ENCODE measurements around the gene TEX13C.
"Not testable (repeated sequence)": the region's sequence is repeated elsewhere in the genome, so short reads cannot be mapped to it uniquely, and the experiment has no call there.

Gene TEX13C

DNA sequence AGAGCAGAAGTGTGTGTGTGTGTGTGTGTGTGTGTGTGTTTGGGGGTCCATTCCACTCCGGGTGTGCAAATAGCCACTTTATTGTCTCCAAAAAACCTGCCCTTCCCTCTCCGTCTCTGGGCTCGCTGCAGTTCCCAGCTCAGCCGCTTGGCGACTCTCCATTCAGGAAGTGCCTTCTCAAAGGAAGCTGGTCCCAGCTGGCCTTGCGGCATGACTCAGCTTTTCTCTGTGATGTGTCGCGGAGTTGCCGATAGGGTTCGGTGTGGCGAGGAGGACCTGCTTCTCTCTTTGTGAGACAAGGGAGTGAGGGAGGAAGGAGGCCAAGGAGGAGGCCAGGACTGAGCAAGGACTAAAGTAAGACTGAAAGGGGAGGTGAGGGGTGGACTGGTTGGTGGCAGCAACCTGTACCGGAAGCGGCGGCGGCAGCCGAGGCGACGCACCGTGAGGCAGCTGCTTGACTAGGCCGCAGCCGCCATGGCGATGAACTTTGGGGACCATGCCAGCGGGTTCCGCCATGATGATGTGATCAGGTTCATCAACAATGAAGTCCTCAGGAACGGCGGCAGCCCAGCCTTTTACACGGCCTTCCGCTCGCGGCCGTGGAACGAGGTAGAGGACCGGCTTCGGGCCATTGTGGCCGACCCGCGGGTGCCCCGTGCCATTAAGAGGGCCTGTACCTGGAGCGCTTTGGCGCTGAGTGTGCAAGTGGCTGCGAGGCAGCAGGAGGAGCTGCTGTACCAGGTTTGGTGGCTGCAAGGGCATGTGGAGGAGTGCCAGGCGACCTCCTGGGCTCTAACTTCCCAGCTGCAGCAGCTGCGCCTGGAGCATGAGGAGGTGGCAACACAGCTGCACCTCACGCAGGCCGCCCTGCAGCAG is at the start of gene TEX13C:
TEX13C (plus strand) TSS at position 226 of the 876 bp plus-strand sequence; CDS start at position 475, 249 bp downstream.
- no peak for DNase-seq

DNA sequence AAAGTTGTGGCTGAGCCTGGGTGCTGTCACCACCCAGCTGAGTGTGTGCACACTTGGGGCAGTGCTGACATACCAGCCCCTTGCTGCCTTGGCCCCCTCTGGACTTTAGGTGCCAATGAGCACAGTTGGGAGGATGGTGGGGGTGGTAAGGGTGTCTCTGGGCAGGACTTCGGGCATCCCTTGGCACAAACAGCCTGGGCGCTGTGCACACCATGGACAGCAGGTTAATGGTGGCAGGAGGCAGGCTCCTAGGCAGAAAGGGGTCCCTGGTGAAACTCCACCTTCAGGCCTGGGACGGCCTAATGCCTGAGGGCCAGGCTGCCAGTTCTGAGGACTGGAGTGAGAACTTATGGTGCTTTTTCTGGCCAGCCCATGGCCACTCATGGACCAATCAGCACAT is 32.4 kb upstream of the TEX13C start:
- DNase-seq, result no peak

DNA sequence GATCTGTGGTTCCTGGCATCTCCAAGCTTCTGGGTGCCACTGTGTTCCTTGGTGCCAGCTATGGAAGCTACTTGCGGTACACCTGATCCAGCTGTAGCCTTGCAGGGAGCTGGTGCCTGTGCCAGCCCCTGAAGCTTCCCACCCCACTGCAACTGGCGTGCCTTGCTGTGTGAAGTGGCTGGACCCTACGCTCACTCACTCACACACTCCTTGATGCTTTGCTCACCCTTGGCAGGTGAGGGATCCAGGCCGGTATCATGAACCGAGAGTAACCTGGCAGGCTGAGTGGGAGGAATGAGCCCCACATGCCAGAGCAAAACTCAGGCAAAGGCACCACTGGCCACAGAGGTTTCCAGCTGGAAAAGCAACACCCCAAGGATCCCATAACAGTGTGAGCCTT is 31.3 kb upstream of the TEX13C start:
- no peak for DNase-seq

DNA sequence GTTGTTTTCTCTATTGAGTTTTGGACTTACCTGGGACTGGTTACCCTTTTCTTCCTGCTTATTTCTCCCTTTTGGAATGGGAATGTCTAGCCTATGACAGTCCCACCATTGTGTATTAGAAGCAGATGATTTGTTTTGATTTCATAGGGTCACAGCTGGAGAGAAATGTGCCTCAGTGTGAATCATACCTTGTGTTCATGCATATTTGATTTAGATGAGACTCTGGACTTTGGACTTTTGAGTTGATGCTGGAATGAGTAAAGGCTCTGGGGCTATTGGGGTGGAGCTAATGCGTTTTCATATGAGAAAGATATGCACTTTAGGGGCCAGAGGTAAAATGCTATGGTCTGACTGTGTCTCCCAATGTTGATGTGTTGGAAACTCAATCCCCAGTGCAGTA is 30.5 kb upstream of the TEX13C start:
- DNase-seq, result no peak

DNA sequence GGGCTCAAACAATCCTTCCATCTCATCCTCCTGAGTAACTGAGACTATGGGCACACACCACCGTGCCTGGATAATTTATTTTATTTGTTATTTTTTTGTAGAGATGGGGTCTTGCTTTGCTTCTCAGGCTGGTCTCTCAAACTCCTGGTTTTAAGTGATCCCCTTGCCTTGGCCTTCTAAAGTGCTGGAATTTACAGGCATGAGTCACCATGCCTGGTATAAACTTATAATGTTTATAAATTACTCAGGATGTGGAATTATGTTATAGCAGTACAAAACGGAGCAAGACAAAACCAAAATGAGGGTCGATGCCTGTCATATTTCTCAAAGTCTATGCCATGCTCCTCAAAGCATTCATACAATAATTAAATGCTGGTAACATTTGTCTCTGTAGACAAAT is 29.8 kb upstream of the TEX13C start:
- no peak for DNase-seq

DNA sequence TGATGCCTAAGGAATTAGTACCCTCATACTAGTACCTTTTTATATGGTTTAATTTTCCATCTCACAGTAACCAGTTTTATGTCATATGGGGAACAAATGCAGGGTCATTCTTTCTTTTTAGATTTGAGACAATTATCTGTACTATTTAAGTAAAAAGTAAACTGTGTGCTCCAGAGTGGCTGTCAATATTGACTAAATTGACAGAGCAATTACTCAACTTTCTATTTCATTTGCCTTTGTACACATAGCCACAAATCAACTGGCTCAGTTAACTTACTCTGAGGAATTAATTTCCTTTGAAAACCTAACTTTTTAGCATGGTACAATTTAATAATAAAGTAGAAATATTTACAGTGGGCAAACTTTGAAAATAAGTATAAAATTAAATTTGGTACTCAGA is 28.5 kb upstream of the TEX13C start:
- DNase-seq, result no peak

DNA sequence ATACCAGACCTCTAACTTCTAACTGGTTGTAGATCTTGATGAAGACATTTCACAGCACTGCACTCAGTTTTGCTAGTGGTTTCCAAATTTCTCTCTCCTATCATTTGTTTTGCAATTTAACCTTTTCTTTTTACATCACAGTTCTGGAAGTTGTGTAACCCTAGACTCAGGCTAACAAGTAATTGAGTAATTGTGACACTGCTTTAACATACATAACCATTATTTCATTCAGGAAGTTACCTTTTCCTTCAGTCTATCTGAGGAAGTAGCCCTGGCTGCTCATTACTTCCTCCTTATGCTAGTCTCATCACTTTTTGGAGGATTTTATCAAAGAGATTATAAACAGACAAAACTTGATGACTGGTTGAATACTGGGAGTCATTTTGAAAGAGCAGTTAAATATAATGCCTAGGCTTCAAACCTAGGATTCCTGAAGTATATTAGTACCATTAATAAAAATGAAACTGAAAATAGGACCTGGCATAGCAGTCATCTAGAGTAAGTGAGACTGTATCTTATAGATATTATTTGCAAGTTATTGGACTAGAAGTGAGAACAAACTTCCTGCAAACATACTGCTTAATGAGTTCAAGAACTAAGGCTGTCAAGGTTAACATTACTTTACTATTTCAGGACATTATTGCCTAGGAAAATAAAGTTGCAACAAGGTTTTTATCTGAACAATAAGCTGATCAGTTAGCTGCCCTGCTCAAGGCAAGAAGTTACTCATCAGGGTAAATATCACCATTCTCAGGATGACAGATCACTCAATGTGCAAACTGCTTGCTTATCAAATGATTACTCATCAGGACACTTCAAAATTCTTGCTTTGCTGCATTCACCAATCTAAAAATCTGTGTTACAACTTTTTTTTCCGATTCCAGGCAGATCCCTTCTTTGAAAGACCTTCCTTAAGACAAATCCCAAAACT is 25.6 kb upstream of the TEX13C start:
- no peak for DNase-seq

DNA sequence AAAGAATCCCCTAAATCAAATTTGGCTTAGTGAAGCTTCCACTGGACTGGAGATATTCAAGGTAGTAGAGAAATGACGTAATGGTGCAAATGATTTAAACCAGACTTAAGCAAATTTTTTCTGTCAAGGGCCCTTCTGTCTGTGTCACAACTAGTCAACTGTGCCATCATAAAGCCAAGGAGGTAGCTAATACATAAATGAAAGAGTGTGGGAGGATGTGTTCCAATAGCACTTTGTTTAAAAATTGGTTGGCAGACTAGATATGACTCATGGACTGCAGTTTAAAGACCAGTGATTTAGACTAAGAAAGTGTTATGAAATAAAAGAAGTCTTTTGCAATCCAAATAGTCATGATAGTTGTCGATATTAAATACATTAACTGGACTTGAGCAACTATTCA is 24.3 kb upstream of the TEX13C start:
- no peak for DNase-seq

- DNase-seq, result no peak
Measured at GRCh38 chrX:125298871-125299270, 20.8 kb upstream of the TEX13C start.

- no peak for DNase-seq
Measured at GRCh38 chrX:125306335-125306866, 13.3 kb upstream of the TEX13C start.

DNA sequence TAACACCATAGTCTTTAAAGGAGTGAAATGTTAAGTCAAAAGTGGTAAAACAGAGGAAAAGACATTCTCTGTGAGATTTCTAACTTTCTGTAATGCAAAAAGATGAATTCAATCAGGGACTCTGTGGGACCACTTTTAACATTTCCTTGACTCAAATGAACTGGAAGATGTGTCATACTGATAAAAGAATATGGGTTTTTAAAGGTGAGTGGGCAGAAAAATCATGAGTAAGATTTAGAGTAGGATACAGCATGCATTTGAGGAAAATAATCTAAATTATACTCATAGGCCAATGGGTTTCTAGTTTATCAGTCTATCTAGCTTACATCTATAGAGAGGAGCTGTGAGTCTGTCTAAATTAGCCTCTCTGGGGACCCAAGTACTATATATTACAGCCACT is 11.0 kb upstream of the TEX13C start:
- no peak for DNase-seq

DNA sequence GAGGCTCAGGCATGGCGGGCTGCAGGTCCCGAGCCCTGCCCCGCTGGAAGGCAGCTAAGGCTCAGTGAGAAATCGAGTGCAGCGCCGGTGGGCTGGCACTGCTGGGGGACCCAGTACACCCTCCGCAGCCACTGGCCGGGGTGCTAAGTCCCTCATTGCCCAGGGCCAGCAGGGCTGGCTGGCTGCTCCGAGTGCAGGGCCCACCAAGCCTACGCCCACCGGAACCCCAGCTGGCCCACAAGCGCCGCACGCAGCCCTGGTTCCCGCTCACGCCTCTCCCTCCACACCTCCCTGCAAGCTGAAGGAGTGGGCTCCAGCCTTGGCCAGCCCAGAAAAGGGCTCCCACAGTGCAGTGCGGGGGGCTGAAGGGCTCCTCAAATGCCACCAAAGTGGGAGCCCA is 505 bp upstream of the TEX13C start:
- not testable (repeated sequence) for DNase-seq

DNA sequence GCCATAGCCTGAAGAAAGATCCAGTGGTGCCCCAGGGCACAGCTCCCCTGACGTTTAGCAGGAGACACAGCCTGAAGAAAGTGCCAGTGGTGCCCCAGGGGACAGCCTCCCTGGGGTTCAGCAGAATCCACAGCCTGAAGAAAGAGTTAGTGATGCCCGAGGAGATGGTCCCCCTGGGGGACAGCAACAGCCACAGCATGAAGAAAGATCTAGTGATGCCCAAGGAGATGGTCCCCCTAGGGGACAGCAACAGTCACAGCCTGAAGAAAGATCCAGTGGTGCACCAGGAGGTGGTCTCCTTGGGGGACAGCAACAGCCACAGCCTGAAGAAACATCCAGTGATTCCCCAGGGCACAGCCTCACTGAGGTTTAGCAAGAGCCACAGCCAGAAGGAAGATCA is 2.8 kb downstream of the TEX13C start:
- DNase-seq, result no peak

- no peak for DNase-seq
Measured at GRCh38 chrX:125326599-125326998, 6.9 kb downstream of the TEX13C start.

DNA sequence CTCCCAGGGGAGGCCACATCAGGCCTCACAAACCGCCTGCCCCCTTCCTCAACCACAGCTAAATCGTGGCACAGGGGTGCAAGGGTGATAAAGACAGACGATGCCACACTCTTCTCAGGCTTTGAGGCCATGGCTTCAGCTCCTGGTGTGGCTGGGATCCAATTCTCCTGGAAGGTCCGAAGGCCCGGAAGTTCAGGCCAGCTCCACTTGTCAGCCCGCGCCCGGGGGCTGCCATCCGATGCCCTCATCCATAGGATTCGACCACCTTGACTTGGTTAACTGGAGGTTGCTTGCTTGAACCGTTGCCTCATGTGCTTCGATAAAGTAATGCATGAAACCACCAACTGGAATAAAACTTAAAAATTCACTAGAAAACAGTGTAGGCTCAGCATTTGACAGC is 8.2 kb downstream of the TEX13C start:
- no peak for DNase-seq

DNA sequence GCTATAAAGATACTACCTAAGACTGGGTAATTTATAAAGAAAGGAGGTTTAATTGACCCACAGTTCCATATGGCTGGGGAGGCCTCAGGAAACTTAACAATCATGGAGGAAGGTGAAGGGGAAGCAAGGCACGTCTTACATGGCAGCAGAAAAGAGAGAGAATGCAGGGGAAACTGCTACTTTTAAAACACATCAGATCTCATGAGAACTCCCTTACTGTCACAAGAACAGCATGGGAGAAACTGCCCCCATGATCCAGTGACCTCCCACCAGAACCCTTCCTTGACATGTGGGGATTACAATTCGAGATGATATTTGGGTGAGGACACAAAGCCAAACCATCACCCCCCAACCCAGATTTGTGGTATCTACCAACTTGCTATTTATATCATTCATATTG is 13.9 kb downstream of the TEX13C start:
- no peak for DNase-seq

- no peak for DNase-seq
Measured at GRCh38 chrX:125340490-125340889, 20.8 kb downstream of the TEX13C start.

- no peak for DNase-seq
Measured at GRCh38 chrX:125374169-125374568, 54.5 kb downstream of the TEX13C start.

All from stimulated activated CD8-positive, alpha-beta memory T cell treated with anti-CD3 and anti-CD28 coated beads, Interleukin-4, amount 100 ng/mL, for 48 hours (primary cell).